ELF-1 (cell line): ENCODE data around the gene MTFP1.
A peak's percentile ranks its signal among the peaks of the same experiment; 100 is the strongest.
"Not testable (repeated sequence)": the region's sequence is repeated elsewhere in the genome, so short reads cannot be mapped to it uniquely, and the experiment has no call there.

Source experiments
- DNase-seq: peaks from one replicate; pipeline ENCODE4 v3.0.0-alpha.2; 2016; ENCODE audit warnings: low read depth, low spot score

MTFP1 gene

GRCh38 chr22:30453731-30454510 lies 28.4 kb downstream of the MTFP1 start:
- peak; percentile 61 for DNase-seq

GRCh38 chr22:30455075-30455840 lies 29.7 kb downstream of the MTFP1 start:
- no peak for DNase-seq

- DNase-seq = no peak
Observed at GRCh38 chr22:30457981-30458380, 32.4 kb downstream of the MTFP1 start.

GRCh38 chr22:30459181-30460052 lies 33.8 kb downstream of the MTFP1 start:
- no peak for DNase-seq

GRCh38 chr22:30460147-30460546 lies 34.6 kb downstream of the MTFP1 start:
- DNase-seq = no peak

- DNase-seq = not testable (repeated sequence)
Observed at GRCh38 chr22:30460555-30460954, 35.0 kb downstream of the MTFP1 start.

GRCh38 chr22:30469165-30469564 lies 43.6 kb downstream of the MTFP1 start:
- no peak for DNase-seq

GRCh38 chr22:30470655-30471054 lies 45.1 kb downstream of the MTFP1 start:
- DNase-seq = no peak

GRCh38 chr22:30471616-30472318 lies 46.2 kb downstream of the MTFP1 start, which contains the start of gene SEC14L3:
Gene SEC14L3, minus strand, starts transcription at chr22:30472017. Its CDS starts 59 bp downstream, at chr22:30471958.
- DNase-seq = no peak

- no peak for DNase-seq
Observed at GRCh38 chr22:30472994-30473720, 47.6 kb downstream of the MTFP1 start.

- no peak for DNase-seq
Observed at GRCh38 chr22:30474121-30474520, 48.6 kb downstream of the MTFP1 start.

- no peak for DNase-seq
Observed at GRCh38 chr22:30474683-30475424, 49.3 kb downstream of the MTFP1 start.
